Measurements from ENCODE around the gene UBAC1. TPM values are rescaled to one million over a fixed set of nuclear protein-coding genes. Genes with fewer than 3 reads are reported as not detected.
"Not testable (repeated sequence)": the region's sequence is repeated elsewhere in the genome, so short reads cannot be mapped to it uniquely, and the experiment has no call there.

The UBAC1 gene
- total RNA-seq, 1 donor from 2014 or later = 25.5 TPM

GRCh38 chr9:135923508-135923907 lies 37.7 kb downstream of the UBAC1 start:
- intact Hi-C loops (cut with micrococcal nuclease) = no loop called here
- ChIA-PET CTCF (no interaction called here), POLR2A (interaction anchor here (1.1 kb wide), 1 partner anchor 11 kb away, joined by 3 read pairs; no protein-coding TSS in a partner anchor)
- H3K4me1 Mint-ChIP-seq = no peaks in the 10 kb centered on the region
- H3K27ac Mint-ChIP-seq = no peak overlapping the region
- no peak for DNase-seq
- H3K27me3 Mint-ChIP-seq = no peaks in the 10 kb centered on the region
- no peak overlapping the region for H3K4me3 Mint-ChIP-seq
- H3K36me3 Mint-ChIP-seq (ENCODE audit: low read depth) = peaks cover 9% of the 10 kb centered on the region
- ATAC-seq (ENCODE audit: low read depth) = no peak
- peaks cover 7% of the 10 kb centered on the region for H3K9me3 Mint-ChIP-seq
- TF ChIP-seq, protein P1, sequence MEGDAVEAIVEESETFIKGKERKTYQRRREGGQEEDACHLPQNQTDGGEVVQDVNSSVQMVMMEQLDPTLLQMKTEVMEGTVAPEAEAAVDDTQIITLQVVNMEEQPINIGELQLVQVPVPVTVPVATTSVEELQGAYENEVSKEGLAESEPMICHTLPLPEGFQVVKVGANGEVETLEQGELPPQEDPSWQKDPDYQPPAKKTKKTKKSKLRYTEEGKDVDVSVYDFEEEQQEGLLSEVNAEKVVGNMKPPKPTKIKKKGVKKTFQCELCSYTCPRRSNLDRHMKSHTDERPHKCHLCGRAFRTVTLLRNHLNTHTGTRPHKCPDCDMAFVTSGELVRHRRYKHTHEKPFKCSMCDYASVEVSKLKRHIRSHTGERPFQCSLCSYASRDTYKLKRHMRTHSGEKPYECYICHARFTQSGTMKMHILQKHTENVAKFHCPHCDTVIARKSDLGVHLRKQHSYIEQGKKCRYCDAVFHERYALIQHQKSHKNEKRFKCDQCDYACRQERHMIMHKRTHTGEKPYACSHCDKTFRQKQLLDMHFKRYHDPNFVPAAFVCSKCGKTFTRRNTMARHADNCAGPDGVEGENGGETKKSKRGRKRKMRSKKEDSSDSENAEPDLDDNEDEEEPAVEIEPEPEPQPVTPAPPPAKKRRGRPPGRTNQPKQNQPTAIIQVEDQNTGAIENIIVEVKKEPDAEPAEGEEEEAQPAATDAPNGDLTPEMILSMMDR (IDR thresholded peaks at IDR 0.05) = no peak

- Mint-ChIP-seq H3K27me3 (no peaks in the 10 kb centered on the region), H3K36me3 (ENCODE audit: low read depth) (peaks cover 13% of the 10 kb centered on the region), H3K4me3 (no peak overlapping the region), H3K27ac (no peak overlapping the region), H3K4me1 (peaks cover 6% of the 10 kb centered on the region), H3K9me3 (peaks cover 10% of the 10 kb centered on the region)
- ATAC-seq (ENCODE audit: low read depth) (no peak), DNase-seq (no peak)
- ChIA-PET POLR2A (no interaction called here), CTCF (no interaction called here)
- intact Hi-C loops (cut with micrococcal nuclease) = no loop called here
- TF ChIP-seq, protein P1 (IDR thresholded peaks at IDR 0.05) = no peak
Measured at GRCh38 chr9:135921749-135922310, 39.3 kb downstream of the UBAC1 start.

- POLR2A ChIA-PET = no interaction called here
- peaks cover 13% of the 10 kb centered on the region for H3K4me1 Mint-ChIP-seq
- intact Hi-C loops (cut with micrococcal nuclease) = no loop called here
- no peak overlapping the region for H3K4me3 Mint-ChIP-seq
- no peaks in the 10 kb centered on the region for H3K27me3 Mint-ChIP-seq
- TF ChIP-seq, protein P1 (IDR thresholded peaks at IDR 0.05) = no peak
- no peak for DNase-seq
- peaks cover 15% of the 10 kb centered on the region for H3K9me3 Mint-ChIP-seq
- no peak for ATAC-seq (ENCODE audit: low read depth)
- H3K27ac Mint-ChIP-seq = no peak overlapping the region
- H3K36me3 Mint-ChIP-seq (ENCODE audit: low read depth) = peaks cover 20% of the 10 kb centered on the region
- CTCF ChIA-PET = no interaction called here
Measured at GRCh38 chr9:135920973-135921585, 40.1 kb downstream of the UBAC1 start.

GRCh38 chr9:135920256-135920930 lies 40.8 kb downstream of the UBAC1 start:
- POLR2A ChIA-PET = no interaction called here
- TF ChIP-seq, protein P1 (IDR thresholded peaks at IDR 0.05) = no peak
- Mint-ChIP-seq H3K36me3 (ENCODE audit: low read depth) (peaks cover 27% of the 10 kb centered on the region), H3K27me3 (no peaks in the 10 kb centered on the region), H3K4me1 (peaks cover 17% of the 10 kb centered on the region), H3K9me3 (peaks cover 20% of the 10 kb centered on the region), H3K27ac (no peak overlapping the region), H3K4me3 (no peak overlapping the region)
- intact Hi-C loops (cut with micrococcal nuclease) = no loop called here
- CTCF ChIA-PET = no interaction called here
- ATAC-seq (ENCODE audit: low read depth) (no peak), DNase-seq (no peak)

GRCh38 chr9:135919318-135919890 lies 41.8 kb downstream of the UBAC1 start:
- peaks cover 17% of the 10 kb centered on the region for H3K4me1 Mint-ChIP-seq
- peaks cover 33% of the 10 kb centered on the region for H3K36me3 Mint-ChIP-seq (ENCODE audit: low read depth)
- ATAC-seq (ENCODE audit: low read depth) (no peak), DNase-seq (no peak)
- no peak overlapping the region for H3K27ac Mint-ChIP-seq
- intact Hi-C loops (cut with micrococcal nuclease) = no loop called here
- H3K4me3 Mint-ChIP-seq = no peak overlapping the region
- no peaks in the 10 kb centered on the region for H3K27me3 Mint-ChIP-seq
- POLR2A ChIA-PET = no interaction called here
- TF ChIP-seq, protein P1 (IDR thresholded peaks at IDR 0.05) = no peak
- CTCF ChIA-PET = no interaction called here
- H3K9me3 Mint-ChIP-seq = peaks cover 23% of the 10 kb centered on the region

- Mint-ChIP-seq H3K4me1 (peaks cover 21% of the 10 kb centered on the region), H3K36me3 (ENCODE audit: low read depth) (peaks cover 50% of the 10 kb centered on the region), H3K9me3 (peaks cover 29% of the 10 kb centered on the region)
- CTCF ChIA-PET; H3K27me3 Mint-ChIP-seq; ATAC-seq (ENCODE audit: low read depth); H3K4me3 Mint-ChIP-seq; H3K27ac Mint-ChIP-seq; intact Hi-C loops (cut with micrococcal nuclease); DNase-seq; POLR2A ChIA-PET: not testable (repeated sequence)
Measured at GRCh38 chr9:135916227-135916626, 44.9 kb downstream of the UBAC1 start.
